ENCODE results near the gene INO80.

The INO80 gene

GRCh38 chr15:40942878-40943277 is 173.2 kb downstream of the INO80 start:
- no peak for DNase-seq

- no peak for DNase-seq
Measured at GRCh38 chr15:40942337-40942854, 173.7 kb downstream of the INO80 start.

DNA sequence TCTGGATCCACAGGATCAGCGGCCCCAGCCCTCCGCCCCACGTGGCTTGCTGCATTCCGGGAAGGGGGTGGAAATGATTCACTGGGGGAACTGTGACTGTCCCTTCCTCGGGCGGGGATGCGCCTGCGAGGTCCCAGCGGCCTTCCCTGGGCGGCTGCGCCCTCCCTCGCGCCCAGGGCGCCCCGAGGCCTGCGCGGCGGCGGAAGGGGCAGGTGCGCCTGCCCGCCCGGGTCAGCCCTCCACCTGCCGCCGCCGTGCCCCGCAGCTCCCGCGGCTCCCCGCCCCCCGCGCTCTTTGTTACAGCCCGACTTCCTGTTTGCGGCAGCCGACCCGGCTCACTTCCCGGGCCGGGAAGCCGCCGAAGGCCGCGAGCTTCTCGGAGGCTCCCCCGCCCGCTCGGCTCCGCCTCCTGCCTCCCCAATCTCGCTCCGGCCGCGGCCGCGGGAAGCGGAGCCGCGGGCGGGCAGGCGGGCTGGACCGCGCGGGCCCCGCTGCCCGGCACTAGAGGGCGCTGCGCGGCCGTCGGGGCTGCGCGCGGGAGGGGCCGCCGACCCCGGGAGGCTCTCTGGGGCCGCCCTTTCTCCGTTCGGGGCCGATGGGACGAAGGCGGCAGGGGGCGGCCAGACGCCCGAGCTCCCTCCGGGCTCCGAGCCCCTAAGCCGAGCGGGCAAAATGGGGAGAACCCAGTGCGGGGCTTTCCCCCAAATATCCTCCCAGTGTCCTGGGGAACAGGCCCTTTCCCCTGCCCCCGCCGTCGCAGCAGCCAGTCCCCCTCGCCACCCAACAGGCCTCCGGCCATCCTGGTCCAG is 174.3 kb downstream of the INO80 start:
- peak; percentile 41 to 66 (median 57) for DNase-seq

DNA sequence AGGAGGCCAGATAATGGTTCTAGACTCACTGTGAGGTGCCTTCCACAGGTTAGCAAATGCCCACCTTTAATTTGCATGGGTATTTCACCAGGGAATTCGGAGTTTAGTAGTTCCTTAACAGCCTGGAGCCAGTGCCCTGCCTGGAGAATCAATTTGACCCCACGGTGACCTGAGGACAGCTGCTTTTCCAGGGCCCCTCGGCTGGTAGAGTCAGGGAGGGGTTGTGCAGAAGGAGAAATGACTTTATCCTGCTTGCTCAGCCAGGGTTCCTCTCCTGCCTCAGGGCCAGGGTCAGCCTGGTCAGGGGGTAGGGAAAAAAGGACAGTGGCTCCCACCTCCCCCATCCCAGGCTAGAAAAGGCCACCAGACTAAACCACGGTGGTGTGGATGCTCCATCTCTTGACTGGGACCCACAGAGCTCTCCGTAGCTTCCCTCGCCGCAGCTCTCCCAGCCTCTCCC is 175.0 kb downstream of the INO80 start:
- no peak for DNase-seq

GRCh38 chr15:40940296-40940801 is 175.7 kb downstream of the INO80 start:
- no peak for DNase-seq

DNA sequence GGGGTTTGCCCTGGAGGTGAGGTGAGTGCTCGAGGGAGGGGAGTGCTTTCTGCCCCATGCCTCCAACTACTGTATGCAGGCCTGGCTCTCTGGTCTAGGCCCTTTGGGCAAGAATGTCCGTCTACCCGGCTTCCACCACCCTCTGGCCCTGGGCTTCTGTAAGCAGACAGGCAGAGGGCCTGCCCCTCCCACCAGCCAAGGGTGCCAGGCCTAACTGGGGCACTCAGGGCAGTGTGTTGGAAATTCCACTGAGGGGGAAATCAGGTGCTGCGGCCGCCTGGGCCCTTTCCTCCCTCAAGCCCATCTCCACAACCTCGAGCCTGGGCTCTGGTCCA is 177.6 kb downstream of the INO80 start:
- no peak for DNase-seq

DNA sequence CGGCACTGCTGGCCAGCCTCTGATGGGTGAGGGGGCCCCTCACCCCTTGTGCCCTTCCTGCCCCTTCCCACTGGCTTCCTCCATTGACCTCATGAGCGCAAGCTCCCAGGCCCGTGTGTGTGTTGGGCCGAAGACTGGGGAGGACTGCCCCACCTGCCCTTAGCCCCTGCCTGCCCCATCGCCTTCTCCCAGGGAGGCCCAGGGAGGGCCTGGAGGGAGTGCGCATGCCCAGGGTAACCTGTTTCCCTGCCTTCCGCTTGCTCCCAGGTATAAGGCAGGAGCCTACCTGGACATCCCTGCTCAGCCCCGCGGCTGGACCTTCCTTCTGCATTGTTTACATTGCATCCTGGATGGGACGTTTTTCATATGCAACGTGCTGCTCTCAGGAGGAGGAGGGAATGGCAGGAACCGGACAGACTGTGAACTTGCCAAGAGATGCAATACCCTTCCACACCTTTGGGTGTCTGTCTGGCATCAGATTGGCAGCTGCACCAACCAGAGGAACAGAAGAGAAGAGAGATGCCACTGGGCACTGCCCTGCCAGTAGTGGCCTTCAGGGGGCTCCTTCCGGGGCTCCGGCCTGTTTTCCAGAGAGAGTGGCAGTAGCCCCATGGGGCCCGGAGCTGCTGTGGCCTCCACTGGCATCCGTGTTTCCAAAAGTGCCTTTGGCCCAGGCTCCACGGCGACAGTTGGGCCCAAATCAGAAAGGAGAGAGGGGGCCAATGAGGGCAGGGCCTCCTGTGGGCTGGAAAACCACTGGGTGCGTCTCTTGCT is 178.1 kb downstream of the INO80 start:
- DNase-seq, result no peak

GRCh38 chr15:40936709-40937666 is 179.1 kb downstream of the INO80 start:
- DNase-seq, result no peak

DNA sequence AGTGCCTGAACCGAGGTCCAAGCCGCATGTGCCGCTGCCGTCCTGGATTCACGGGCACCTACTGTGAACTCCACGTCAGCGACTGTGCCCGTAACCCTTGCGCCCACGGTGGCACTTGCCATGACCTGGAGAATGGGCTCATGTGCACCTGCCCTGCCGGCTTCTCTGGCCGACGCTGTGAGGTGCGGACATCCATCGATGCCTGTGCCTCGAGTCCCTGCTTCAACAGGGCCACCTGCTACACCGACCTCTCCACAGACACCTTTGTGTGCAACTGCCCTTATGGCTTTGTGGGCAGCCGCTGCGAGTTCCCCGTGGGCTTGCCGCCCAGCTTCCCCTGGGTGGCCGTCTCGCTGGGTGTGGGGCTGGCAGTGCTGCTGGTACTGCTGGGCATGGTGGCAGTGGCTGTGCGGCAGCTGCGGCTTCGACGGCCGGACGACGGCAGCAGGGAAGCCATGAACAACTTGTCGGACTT is 179.8 kb downstream of the INO80 start:
- DNase-seq, result no peak

GRCh38 chr15:40934457-40934856 is 181.6 kb downstream of the INO80 start:
- DNase-seq, result no peak

GRCh38 chr15:40933517-40933902 is 182.6 kb downstream of the INO80 start:
- DNase-seq, result no peak

DNA sequence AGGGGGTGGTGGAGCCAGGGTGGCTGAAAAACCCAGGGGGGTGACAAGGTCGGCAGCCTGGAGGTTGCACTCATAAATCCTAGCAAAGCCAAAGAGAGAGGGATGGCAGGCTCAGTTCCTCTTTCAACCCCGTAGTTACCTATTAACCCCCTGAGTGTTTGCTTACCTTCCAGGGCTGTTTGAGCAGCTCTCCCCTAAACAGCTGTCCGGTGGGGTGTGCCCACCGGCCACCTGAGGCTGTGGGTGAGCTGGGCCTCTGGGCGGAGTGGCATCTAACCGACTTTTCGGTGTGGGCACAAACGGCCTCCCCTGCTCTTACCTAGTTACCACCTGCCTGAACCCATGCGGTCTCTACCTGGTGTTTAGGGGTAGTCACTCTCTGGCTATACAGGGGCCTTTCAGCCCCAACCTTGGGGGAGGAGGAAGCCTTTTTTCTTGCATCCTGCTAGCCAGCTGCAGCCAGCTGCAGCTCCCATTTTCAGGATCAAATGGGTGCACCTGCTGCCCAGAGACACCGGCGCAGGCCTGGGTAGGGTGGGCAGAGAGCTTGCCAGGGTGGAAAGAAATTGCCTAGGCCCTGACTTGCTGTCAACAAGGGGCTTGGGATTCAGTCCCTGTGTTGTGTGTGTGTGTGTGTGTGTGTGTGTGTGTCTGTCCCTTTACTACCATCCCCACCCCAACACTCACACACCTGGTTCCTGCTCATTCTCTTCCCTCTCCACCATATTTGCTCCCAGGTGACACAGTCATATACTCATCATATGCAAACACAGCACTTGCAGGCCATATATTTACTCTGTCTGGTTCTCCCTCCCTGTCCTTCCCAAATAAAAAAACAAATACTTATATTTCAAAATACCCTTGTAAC is 183.2 kb downstream of the INO80 start:
- no peak for DNase-seq

DNA sequence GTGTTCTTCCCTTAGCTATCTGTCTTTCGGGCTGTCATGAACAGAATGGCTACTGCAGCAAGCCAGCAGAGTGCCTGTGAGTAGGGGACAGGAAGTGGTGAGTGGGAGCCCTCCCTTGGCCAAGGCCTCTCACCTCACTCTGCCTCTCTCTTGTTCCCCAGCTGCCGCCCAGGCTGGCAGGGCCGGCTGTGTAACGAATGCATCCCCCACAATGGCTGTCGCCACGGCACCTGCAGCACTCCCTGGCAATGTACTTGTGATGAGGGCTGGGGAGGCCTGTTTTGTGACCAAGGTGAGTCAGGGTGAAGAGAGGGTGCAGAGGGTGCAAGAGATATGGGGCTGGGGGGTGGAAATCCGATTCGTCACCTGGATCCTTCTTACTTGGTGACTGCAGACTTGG is 183.9 kb downstream of the INO80 start:
- DNase-seq, result no peak

DNA sequence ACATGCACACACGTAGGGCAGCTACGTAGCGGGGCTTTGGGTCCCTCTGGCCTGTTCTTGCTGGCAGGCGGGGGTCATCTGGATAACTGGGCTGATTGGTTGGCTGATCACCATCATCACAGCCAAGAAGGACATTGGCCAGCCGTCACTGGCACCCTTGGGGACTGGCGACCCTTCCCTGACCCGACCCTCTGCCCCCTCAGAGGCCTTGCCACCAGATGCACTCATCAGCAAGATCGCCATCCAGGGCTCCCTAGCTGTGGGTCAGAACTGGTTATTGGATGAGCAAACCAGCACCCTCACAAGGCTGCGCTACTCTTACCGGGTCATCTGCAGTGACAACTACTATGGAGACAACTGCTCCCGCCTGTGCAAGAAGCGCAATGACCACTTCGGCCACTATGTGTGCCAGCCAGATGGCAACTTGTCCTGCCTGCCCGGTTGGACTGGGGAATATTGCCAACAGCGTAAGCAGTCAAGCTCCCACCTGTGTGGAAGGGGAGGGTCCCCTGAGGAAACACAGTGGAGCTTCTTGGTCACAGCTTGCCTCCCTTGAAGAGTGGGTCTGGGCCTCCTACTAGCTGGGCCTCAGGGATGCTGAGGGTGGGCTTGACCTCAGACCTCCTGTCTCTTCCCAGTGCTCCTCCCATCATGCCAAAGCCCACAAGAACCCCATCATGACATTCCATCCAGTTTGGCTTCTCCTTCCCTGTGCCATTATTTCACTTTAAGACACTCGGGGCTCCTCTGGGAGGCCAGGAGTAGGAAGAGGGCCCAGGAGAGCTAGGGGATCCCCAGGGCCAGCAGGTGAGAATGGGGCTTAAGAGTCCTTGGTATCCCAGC is 184.6 kb downstream of the INO80 start:
- DNase-seq, result no peak

- DNase-seq, result peak in 1 of 5 experiments; percentile 55
Measured at GRCh38 chr15:40930430-40931299, 185.4 kb downstream of the INO80 start.

DNA sequence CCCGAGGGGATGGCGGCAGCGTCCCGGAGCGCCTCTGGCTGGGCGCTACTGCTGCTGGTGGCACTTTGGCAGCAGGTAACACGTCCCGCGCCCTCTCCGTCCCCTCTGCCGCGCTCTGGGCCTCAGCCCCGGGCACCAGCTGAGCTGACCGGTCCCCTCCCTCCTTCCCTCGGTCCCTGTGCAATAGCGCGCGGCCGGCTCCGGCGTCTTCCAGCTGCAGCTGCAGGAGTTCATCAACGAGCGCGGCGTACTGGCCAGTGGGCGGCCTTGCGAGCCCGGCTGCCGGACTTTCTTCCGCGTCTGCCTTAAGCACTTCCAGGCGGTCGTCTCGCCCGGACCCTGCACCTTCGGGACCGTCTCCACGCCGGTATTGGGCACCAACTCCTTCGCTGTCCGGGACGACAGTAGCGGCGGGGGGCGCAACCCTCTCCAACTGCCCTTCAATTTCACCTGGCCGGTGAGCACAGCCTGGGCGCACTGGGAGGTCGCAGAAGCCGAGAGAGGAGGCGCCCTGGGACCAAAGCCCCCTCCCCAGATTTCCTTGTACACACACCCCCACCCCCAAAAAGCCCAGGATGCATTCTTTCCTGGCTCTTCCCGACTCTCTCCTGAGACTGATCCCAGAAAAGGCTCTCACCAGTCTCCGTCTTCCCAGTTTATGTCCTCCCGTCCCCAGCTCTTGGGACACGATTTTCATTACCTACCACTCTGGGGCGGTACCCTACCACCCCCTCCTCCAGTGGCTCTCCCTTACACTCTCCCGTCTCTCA is 186.2 kb downstream of the INO80 start:
- no peak for DNase-seq

All from T-helper 2 cell (primary cell).